ENCODE measurements around the gene CDK5. TPM values are rescaled to one million over a fixed set of nuclear protein-coding genes. Genes with fewer than 3 reads are reported as not detected.

CDK5 gene
- 44.8 and 50.0 TPM in 2 replicates for total RNA-seq (2014; rRNA removed; shearing (Covaris generic))

DNA sequence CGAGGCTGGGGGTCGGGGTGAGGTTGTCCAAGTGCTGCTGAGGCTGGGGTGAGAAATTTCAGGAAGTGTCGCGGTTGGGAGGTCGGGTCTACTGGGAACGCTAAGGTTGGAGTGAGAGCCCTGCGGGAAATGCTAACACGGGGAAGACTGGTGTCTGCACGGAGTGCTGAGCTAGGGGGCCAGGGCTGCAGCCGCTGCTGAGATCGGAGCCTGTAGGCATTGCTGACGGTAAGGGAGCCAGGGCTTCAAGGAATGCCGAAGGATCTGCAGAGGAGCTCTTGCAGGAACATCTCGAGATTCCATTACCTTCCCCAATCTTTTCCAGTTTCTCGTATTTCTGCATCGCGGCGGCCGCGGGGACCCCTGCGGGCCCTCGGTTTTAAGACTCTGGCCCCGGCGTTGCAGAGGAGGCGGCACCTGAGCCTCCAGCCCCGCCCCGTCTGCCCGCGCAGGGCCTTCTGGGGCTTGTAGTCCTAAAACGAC is at the start of gene CDK5:
TSS of gene CDK5 (minus strand) at position 392 of the 483 bp plus-strand sequence. CDS start at position 343, 49 bp downstream.

DNA sequence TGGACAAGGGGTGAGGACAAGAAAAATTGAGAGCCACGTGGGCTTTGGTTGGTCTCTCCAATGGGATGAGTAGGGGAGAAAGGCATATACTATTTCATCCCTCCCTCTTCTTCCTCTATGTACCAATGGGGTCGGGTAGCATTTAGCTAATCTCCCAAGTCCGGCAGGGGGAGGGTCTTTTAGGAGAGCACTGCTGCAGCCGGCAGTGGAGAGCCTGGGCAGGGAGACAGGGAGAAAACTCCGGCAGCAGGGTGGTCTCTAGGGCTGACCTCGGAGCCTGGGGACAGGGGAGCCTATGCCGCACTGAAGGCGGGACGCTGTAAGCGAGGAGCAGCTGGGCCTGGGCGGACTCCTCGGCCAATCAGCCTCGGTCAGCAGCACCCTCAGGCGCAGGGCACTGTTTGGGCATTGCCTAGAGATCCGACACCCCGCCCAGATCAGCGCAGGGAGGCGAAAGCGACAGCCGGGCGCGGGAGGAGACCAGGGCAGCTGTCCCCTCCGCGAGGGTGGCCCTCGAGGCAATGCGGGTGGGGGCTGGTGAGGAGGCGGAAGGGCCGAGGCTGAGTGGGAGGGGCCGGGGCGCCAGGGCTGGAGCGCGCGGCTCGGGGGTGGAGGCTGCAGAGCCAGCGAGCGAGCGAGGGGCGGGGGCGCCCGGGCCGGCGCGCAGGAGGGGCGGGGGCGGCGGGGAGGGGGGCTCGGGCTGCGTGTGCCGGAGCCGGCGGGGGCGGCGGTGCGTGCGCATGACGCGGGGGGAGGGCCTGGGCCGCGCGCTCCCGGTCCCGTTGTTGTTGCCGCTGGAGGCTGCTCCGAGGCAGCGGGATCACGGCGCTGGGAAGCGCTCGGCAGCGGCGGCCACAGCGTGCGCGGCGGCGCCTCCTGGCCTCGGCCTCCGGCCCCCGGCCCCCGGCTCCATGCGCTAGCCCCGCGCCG is 28.3 kb upstream of the CDK5 start, which contains the start of gene AGAP3:
TSS of gene AGAP3 (plus strand) at position 785 of the 930 bp plus-strand sequence. CDS start 267 bp downstream, outside the sequence.

DNA sequence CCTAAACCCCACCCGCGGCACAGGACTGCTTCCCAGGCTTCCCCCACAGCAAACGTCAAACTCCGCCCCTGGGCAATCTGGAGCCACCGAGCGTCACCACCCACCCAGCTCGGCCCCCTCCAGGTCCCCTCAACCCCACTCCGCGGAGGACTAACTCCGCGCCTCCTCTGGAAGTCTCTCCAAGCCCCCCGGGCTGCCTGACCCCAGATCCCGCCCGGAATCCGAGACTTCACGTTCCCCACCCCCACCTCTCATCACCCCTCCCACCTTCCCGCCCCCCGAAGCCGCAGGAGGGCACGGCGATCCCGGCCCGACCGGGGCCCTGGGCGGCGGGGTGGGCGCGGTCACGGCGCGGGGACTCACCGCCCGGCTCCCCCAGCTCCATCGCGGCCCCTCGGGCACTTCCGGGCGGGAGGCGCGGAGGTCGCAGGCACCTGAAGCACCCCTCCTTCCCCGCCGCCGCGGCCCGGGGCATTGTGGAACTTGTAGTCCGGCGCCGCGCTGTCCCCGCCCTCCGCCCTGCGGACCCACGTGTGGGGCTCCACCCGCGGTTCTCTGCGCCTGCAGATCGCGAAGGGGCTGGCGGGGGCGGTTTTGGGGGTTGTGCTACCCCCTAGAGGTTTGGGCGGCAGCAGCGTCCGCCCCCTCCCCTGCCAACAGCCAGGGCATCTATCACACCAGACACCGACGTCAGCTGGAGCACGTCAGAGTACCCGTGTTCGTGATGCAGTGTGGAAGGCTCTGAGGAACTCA is 25.6 kb upstream of the CDK5 start, which contains the start of gene TMUB1:
TSS of gene TMUB1 (minus strand) at position 423 of the 753 bp plus-strand sequence. CDS start 930 bp downstream, outside the sequence.

DNA sequence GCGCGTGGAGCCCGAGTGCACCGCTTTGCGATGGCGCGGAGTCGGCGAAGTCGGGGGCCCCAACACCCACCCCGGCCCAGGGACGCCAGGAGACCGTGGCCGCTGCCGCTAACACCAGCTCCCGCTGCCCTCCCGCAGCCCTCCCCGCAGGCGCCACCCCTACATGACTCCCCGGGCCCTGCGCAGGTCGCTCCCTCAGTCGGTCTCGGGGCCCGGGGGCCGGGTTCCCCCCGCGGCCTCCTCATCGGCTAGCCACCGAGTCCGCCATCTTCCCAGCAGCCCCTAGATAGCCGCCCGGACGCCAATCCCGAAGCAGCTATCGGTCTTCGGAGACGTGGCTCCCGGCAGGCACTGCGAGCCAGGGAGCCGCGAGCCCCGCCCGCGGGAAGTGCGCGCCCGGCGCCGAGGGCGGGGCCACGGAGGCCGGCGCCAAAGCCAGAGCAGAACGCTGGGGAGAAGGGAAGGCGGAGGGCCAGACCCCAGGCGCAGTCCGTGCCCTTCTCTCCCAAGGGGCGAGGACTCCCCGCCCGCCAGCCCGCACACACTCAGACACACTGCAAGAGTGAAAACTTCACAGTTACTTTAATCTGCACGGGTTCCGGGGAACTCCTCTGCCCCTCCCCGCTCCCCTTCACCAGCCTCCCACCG is 22.9 kb upstream of the CDK5 start, which contains the start of gene FASTK:
TSS of gene FASTK (minus strand) at position 288 of the 648 bp plus-strand sequence. CDS start at position 245, 43 bp downstream.

DNA sequence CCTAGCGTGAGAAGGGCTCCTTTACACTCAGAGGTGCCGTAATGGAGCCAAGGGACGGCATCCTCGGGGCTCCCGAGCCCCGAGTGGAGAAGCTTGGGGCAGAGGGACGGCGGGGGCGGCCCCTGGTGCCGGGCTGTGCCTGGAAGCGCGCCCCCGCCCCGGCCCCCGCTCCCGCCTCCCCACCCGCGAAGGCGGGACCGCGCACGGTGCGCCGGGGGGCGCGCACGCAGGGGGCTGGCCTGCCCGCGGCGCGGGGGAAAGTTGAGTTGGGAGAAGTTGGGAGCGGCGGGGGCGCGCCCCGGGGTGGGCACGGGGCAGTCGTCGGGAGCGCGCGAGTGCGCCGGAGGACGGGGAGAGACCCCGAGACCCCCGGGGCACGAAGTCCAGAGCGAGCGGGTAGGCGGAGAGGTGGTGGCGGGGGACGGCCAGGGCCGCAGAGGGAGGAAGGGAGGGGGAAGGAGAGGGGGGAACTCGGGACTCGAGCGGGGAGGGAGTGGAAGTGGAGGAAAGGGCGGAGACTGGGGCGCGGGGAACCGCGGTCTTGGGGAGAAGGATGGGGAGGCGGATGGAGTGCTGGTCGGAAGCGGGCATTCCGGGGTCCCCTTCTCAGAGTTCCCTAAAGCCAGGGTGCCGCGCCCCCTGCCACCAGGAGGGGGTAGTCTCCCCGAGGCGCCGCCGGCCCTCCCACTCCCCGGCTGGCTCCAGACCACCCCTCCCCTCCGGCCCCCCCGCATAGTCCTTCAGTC is 1.8 kb upstream of the CDK5 start, which contains the start of gene SLC4A2:
TSS of gene SLC4A2 (plus strand) at position 223 of the 746 bp plus-strand sequence. CDS start 2,399 bp downstream, outside the sequence.

DNA sequence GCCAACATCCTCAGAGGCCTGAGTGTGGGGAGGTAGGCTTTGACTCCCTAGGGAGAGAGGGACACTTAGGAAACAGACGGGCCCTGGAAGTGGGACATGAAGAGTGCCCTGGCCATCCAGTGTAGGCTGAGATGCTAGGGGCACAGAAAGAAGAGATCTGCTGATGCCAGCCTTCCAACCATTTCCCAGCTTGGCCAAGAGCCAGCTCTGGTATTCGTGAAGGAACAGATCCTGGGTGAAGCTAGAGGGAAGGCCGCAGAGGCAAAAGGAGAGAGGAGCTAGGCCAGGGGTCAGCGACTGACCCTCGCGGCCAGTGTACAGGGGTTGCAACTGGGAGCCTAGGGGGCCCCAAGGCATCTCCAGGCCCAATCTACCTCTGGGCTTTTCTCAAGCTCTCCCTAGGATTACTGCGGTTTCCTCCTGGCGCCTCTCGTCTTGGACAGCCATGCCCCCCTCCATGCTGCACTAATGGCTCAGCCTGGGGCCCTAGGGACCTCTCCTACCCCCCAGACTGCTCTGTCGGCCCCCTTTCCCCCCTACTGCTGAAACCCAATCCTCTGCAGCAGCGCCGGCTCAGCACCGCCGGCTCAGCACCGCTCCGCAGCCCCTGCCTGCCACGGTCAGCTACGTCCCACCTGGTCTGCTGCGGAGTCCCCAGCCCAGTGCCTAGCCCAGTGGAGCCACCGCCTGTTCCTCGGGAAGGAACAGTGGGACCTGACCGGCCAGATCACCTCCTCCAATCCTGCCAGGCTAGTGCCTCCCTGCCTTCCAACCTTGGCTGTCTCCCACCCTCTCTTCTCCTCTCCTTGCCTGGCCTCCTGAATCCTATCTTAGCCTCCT is 9.5 kb downstream of the CDK5 start, which contains the start of gene ASIC3:
TSS of gene ASIC3 (plus strand) at position 556 of the 840 bp plus-strand sequence. CDS start 355 bp downstream, outside the sequence.

DNA sequence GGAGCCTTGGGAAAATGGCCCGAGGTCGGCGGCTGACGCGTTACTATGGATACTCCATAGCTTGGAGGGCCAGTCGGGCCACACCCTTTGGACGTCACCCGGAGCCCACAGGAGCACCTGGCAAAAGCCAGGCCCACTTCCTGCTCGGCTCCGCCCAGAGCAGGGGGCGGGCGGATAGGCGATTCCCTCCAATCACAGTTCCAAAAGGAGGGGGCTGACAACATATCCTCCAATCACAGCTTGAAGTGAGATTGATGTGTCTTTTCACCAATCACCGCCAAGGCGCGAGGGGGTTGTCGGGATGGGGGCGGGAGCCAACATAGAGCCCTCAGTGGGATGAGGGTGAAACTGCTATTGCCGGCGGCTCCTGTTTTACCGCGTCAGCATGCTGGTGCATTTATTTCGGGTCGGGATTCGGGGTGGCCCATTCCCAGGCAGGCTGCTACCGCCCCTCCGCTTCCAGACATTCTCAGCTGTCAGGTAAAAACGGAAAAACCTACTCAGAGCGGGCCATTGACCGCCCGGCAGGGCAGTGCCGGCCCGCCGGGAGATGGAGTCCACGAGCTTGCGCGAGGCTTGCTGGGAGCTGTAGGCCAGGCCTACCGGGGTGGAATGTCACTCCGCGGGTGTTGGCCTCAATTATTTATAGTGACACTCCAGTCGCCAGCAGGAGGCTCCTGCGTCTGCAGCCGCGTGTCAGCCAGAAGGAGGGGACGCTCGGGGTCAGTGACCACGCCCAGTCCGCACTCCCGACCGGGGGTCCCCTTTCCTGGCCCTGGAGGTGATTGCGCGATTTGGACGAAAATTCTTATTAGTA is 29.4 kb downstream of the CDK5 start, which contains the start of gene ABCB8:
TSS of gene ABCB8 (plus strand) at position 320 of the 817 bp plus-strand sequence. CDS start at position 386, 66 bp downstream.

DNA sequence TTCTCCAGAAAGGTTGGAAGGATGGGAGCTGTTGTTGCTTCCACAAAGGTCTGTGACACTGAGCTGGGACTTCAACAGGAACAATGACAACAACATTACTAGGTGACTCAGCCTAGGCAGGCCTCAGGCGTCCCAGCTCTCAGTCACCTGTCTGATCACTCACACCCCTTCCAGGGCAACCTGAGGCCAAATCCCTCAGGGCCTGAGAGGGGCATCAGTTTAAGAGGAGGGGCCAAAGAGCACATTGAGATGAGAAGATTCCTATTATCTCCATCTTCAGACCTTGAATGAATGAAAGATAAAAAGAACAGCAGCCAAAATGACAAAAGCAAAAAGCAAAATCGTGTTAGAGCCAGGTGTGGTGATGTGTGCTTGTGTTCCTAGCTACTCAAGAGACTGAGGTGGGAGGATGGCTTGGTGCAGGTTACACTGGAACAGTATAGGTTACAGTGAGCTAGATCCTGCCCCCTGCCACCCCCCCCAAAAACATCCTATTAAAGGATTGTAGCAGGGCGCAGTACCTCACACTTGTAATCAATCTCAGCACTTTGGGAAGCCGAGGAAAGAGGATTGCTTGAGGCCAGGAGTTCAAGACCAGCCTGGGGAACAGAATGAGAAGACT is 33.2 kb downstream of the CDK5 start, which contains the start of gene ATG9B:
TSS of gene ATG9B (minus strand) at position 60 of the 622 bp plus-strand sequence. CDS start 71 bp downstream, outside the sequence.

Other genes with a start within 250 kb of the CDK5 start
- 0.08 TPM in 1 of 2 replicates, not detected in the other for gene AOC1, start 205.4 kb downstream of the CDK5 start, total RNA-seq (2014; rRNA removed; shearing (Covaris generic))
- not detected in 2 replicates for gene KCNH2, start 79.6 kb downstream of the CDK5 start, total RNA-seq (2014; rRNA removed; shearing (Covaris generic))
- gene NOS3, start 66.9 kb downstream of the CDK5 start, total RNA-seq (2014; rRNA removed; shearing (Covaris generic)), result not detected in 2 replicates
- gene ATG9B, start 33.4 kb downstream of the CDK5 start, total RNA-seq (2014; rRNA removed; shearing (Covaris generic)), result not detected in 2 replicates
- 29.2 and 37.3 TPM in 2 replicates for gene ABCB8, start 29.4 kb downstream of the CDK5 start, total RNA-seq (2014; rRNA removed; shearing (Covaris generic))
- 0.74 and 3.7 TPM in 2 replicates for gene ASIC3, start 9.4 kb downstream of the CDK5 start, total RNA-seq (2014; rRNA removed; shearing (Covaris generic))
- 193 and 293 TPM in 2 replicates for gene SLC4A2, start 1.7 kb upstream of the CDK5 start, total RNA-seq (2014; rRNA removed; shearing (Covaris generic))
- 93.0 and 94.2 TPM in 2 replicates for gene FASTK, start 22.9 kb upstream of the CDK5 start, total RNA-seq (2014; rRNA removed; shearing (Covaris generic))
- gene TMUB1, start 25.6 kb upstream of the CDK5 start, total RNA-seq (2014; rRNA removed; shearing (Covaris generic)), result 48.4 and 64.1 TPM in 2 replicates
- gene AGAP3, start 28.6 kb upstream of the CDK5 start, total RNA-seq (2014; rRNA removed; shearing (Covaris generic)), result 58.4 and 63.6 TPM in 2 replicates
- not detected in 2 replicates for gene GBX1, start 109.8 kb upstream of the CDK5 start, total RNA-seq (2014; rRNA removed; shearing (Covaris generic))
- not detected in 2 replicates for gene ASB10, start 129.4 kb upstream of the CDK5 start, total RNA-seq (2014; rRNA removed; shearing (Covaris generic))
- not detected in 2 replicates for gene H2BK1, start 152.6 kb upstream of the CDK5 start, total RNA-seq (2014; rRNA removed; shearing (Covaris generic))
- gene ABCF2, start 169.3 kb upstream of the CDK5 start, total RNA-seq (2014; rRNA removed; shearing (Covaris generic)), result 57.4 and 67.6 TPM in 2 replicates
- gene CHPF2, start 174.6 kb upstream of the CDK5 start, total RNA-seq (2014; rRNA removed; shearing (Covaris generic)), result 40.2 and 43.6 TPM in 2 replicates
- 15.9 and 16.9 TPM in 2 replicates for gene SMARCD3, start 190.8 kb upstream of the CDK5 start, total RNA-seq (2014; rRNA removed; shearing (Covaris generic))

All from A375 (cell line).